IPS-15b (cell line): ENCODE results near the gene ABCB9.

Experiments
- H3K27me3 ChIP-seq: one replicate; pipeline ENCODE4 v1.6.1; 2013; ENCODE audit warnings: low read length; ENCODE audit not compliant: control insufficient read depth, insufficient read depth
- H3K36me3 ChIP-seq: one replicate; pipeline ENCODE4 v1.6.1; 2013; ENCODE audit warnings: low read length; ENCODE audit not compliant: control insufficient read depth, insufficient read depth
- H3K4me1 ChIP-seq: one replicate; pipeline ENCODE4 v1.6.1; 2013; ENCODE audit warnings: mild to moderate bottlenecking, low read length; ENCODE audit not compliant: control insufficient read depth, insufficient read depth
- H3K4me3 ChIP-seq: one replicate; pipeline ENCODE4 v1.5.1; 2013; ENCODE audit warnings: low read depth, low read length
- H3K9ac ChIP-seq: one replicate; pipeline ENCODE4 v1.6.1; 2013; ENCODE audit warnings: low read depth, mild to moderate bottlenecking, low read length
- H3K9me3 ChIP-seq: one replicate; pipeline ENCODE4 v1.6.1; 2013; ENCODE audit warnings: mild to moderate bottlenecking, low read length; ENCODE audit not compliant: control insufficient read depth, insufficient read depth

The ABCB9 gene

GRCh38 chr12:122884091-122884826, 82.0 kb downstream of the ABCB9 start:
- Histone ChIP-seq H3K27me3 (no peaks in the 10 kb centered on the region), H3K9me3 (no peaks in the 10 kb centered on the region), H3K36me3 (no peaks in the 10 kb centered on the region), H3K4me1 (peaks cover 12% of the 10 kb centered on the region), H3K9ac (no peak overlapping the region), H3K4me3 (no peak overlapping the region)

GRCh38 chr12:122882908-122883558, 83.2 kb downstream of the ABCB9 start:
- no peak overlapping the region for H3K9ac ChIP-seq
- H3K9me3 ChIP-seq: no peaks in the 10 kb centered on the region
- peaks cover 6% of the 10 kb centered on the region for H3K4me1 ChIP-seq
- H3K36me3 ChIP-seq: no peaks in the 10 kb centered on the region
- no peak overlapping the region for H3K4me3 ChIP-seq
- no peaks in the 10 kb centered on the region for H3K27me3 ChIP-seq

- no peaks in the 10 kb centered on the region for H3K9me3 ChIP-seq
- no peak overlapping the region for H3K4me3 ChIP-seq
- H3K27me3 ChIP-seq: peaks cover 12% of the 10 kb centered on the region
- no peaks in the 10 kb centered on the region for H3K36me3 ChIP-seq
- H3K4me1 ChIP-seq: peaks cover 4% of the 10 kb centered on the region
- H3K9ac ChIP-seq: no peak overlapping the region
These were observed 85.6 kb downstream of the ABCB9 start for GRCh38 chr12:122880668-122881067.

- peaks cover 12% of the 10 kb centered on the region for H3K27me3 ChIP-seq
- H3K36me3 ChIP-seq: no peaks in the 10 kb centered on the region
- H3K9ac ChIP-seq: no peak overlapping the region
- H3K9me3 ChIP-seq: no peaks in the 10 kb centered on the region
- H3K4me1 ChIP-seq: peaks cover 5% of the 10 kb centered on the region
- H3K4me3 ChIP-seq: no peak overlapping the region
These were observed 86.1 kb downstream of the ABCB9 start for GRCh38 chr12:122880155-122880667.
